SU-DHL-6 (cell line): ENCODE measurements around the gene FDPS.

Experiments used
- H2AFZ ChIP-seq: fragments of 200-600 bp; sonication (generic); 2 replicates; pipeline ENCODE4 v1.6.1; 2014; ENCODE audit warnings: low read depth, mild to moderate bottlenecking, moderate library complexity, mixed read lengths, antibody characterized with exemption, low read length; ENCODE audit not compliant: severe bottlenecking
- H3F3A ChIP-seq: fragments of 200-600 bp; shearing (Covaris generic); 2 replicates; pipeline ENCODE4 v1.6.0; 2016; ENCODE audit warnings: antibody characterized with exemption, mild to moderate bottlenecking; ENCODE audit not compliant: insufficient read depth
- H3K27ac ChIP-seq: fragments of 200-600 bp; sonication (generic); 2 replicates; pipeline ENCODE4 v1.5.1; 2016; ENCODE audit warnings: low read depth, mild to moderate bottlenecking, low read length, moderate library complexity, mixed read lengths
- H3K27me3 ChIP-seq: fragments of 200-600 bp; sonication (generic), shearing (Covaris generic); 2 replicates; pipeline ENCODE4 v1.6.0; 2014; ENCODE audit warnings: mild to moderate bottlenecking, low read length
- H3K36me3 ChIP-seq: fragments of 200-600 bp; sonication (generic); 2 replicates; pipeline ENCODE4 v1.6.1; 2014; ENCODE audit warnings: mild to moderate bottlenecking, low read length, mixed read lengths
- H3K4me2 ChIP-seq: fragments of 300-600, 200-600 bp; shearing (Covaris generic), sonication (generic); 2 replicates; pipeline ENCODE4 v1.6.0; 2014; ENCODE audit warnings: low read length, low read depth, mild to moderate bottlenecking; ENCODE audit not compliant: poor library complexity, severe bottlenecking
- H3K4me3 ChIP-seq: fragments of 200-600 bp; sonication (generic); 2 replicates; pipeline ENCODE4 v1.5.1; 2014; ENCODE audit warnings: antibody characterized with exemption, low read length, mild to moderate bottlenecking, mixed read lengths; ENCODE audit not compliant: insufficient read depth, poor library complexity, severe bottlenecking
- H3K79me2 ChIP-seq: fragments of 200-600 bp; sonication (generic); 2 replicates; pipeline ENCODE4 v1.6.1; 2014; ENCODE audit warnings: mild to moderate bottlenecking, low read length, moderate library complexity; ENCODE audit not compliant: insufficient read depth
- H3K9ac ChIP-seq: fragments of 200-600 bp; sonication (generic); 2 replicates; pipeline ENCODE4 v1.7.0; 2014; ENCODE audit warnings: mild to moderate bottlenecking, low read length
- H3K9me2 ChIP-seq: fragments of 200-600 bp; sonication (generic); replicated peaks from 2 replicates; pipeline ENCODE4 v1.6.1; 2014; ENCODE audit warnings: low read length; ENCODE audit not compliant: insufficient read depth
- H3K9me3 ChIP-seq: fragments of 200-600 bp; sonication (generic); 2 replicates; pipeline ENCODE4 v1.6.1; 2014; ENCODE audit warnings: low read length, mixed read lengths; ENCODE audit not compliant: insufficient read depth
- H4K20me1 ChIP-seq: fragments of 200-600 bp; sonication (generic); 2 replicates; pipeline ENCODE4 v1.6.1; 2014; ENCODE audit warnings: low read depth, mild to moderate bottlenecking, antibody characterized with exemption, low read length, moderate library complexity, mixed read lengths
- CTCF ChIP-seq: fragments of 200-600 bp; sonication (generic); IDR thresholded peaks from one replicate; pipeline ENCODE4 v1.5.1; 2017; ENCODE audit warnings: antibody characterized with exemption, mild to moderate bottlenecking, low read length, moderate library complexity; ENCODE audit not compliant: insufficient read depth, poor library complexity, severe bottlenecking
- EZH2phosphoT487 ChIP-seq: fragments of 200-600 bp; sonication (generic), shearing (Covaris generic); conservative IDR thresholded peaks from 2 replicates; pipeline ENCODE4 v1.6.1; 2018; ENCODE audit warnings: mild to moderate bottlenecking, antibody characterized with exemption, low read length, moderate library complexity, mixed read lengths

FDPS gene

GRCh38 chr1:155261852-155262673, 46.6 kb upstream of the FDPS start, which contains the start of gene SCAMP3:
TSS of gene SCAMP3 (minus strand) at chr1:155262360. CDS start at chr1:155262151, 209 bp downstream.
- Histone ChIP-seq H3K79me2 (peaks cover 19% of the 10 kb centered on the region), H3K36me3 (peaks cover 7% of the 10 kb centered on the region; the same call in 1 of the 2 replicates), H4K20me1 (no peaks in the 10 kb centered on the region), H3K27me3 (no peaks in the 10 kb centered on the region), H3K9me3 (no peaks in the 10 kb centered on the region), H3K9me2 (no peaks in the 10 kb centered on the region), H3K4me2 (peak within 1 kb of the TSS; percentile 76), H3F3A (peaks cover 29% of the 10 kb centered on the region), H3K9ac (peak within 1 kb of the TSS; percentile 85), H3K27ac (peak within 1 kb of the TSS; percentile 53), H3K4me3 (peak within 1 kb of the TSS; percentile 68), H2AFZ (peak within 1 kb of the TSS; percentile 57)
- TF ChIP-seq EZH2phosphoT487, result no peak
- TF ChIP-seq CTCF, result no peak

- H3K9me3 ChIP-seq, result no peaks in the 10 kb centered on the region
- H4K20me1 ChIP-seq, result no peaks in the 10 kb centered on the region
- H3K4me2 ChIP-seq, result no peak overlapping the region
- peaks cover 19% of the 10 kb centered on the region for H3K79me2 ChIP-seq
- H3K4me3 ChIP-seq, result no peak overlapping the region
- no peaks in the 10 kb centered on the region for H3K9me2 ChIP-seq
- no peaks in the 10 kb centered on the region for H3K27me3 ChIP-seq
- H2AFZ ChIP-seq, result no peak overlapping the region
- peak overlapping the region; percentile 85; the same call in 1 of the 2 replicates for H3K9ac ChIP-seq
- peaks cover 16% of the 10 kb centered on the region for H3K36me3 ChIP-seq
- TF ChIP-seq EZH2phosphoT487, result no peak
- TF ChIP-seq CTCF, result no peak
- peaks cover 29% of the 10 kb centered on the region for H3F3A ChIP-seq
- H3K27ac ChIP-seq, result no peak overlapping the region
Measured at GRCh38 chr1:155263067-155263466, 45.6 kb upstream of the FDPS start.

DNA sequence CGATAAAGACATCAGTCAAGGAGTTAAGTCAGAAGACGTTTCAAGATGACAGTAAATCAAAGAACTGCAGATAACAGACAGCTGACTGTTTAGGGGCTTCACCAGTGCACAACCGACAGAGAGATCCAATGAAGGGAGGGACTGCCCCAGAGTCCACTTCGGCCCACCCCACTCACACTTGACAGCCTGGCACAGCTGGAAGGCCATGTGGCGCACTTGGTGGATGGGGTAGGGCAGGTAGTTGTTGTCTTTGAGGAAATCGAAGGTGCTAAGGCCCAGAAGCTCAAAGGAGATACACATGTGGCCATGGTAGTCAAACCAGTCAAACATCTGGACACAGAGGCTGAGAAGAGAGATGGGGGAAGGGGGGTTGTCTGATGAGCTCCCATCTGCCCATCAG, 42.1 kb upstream of the FDPS start:
- TF ChIP-seq CTCF (no peak), EZH2phosphoT487 (no peak)
- Histone ChIP-seq H4K20me1 (no peaks in the 10 kb centered on the region), H3K9ac (no peak overlapping the region), H3K27me3 (no peaks in the 10 kb centered on the region), H3K4me2 (no peak overlapping the region), H3K4me3 (no peak overlapping the region), H3K9me3 (no peaks in the 10 kb centered on the region), H3K79me2 (peaks cover 7% of the 10 kb centered on the region), H3F3A (peaks cover 29% of the 10 kb centered on the region), H3K36me3 (peaks cover 29% of the 10 kb centered on the region), H3K27ac (no peak overlapping the region), H2AFZ (no peak overlapping the region), H3K9me2 (no peaks in the 10 kb centered on the region)
